IPS DF 4.7 (cell line): ENCODE results near the gene ANO6.
"Not testable (repeated sequence)": the region's sequence is repeated elsewhere in the genome, so short reads cannot be mapped to it uniquely, and the experiment has no call there.

Experiments used
- DNase-seq: peaks from one replicate; pipeline ENCODE4 v3.0.0-alpha.2; 2013; ENCODE audit warnings: low spot score; ENCODE audit errors: extremely low read depth

The ANO6 gene

DNA sequence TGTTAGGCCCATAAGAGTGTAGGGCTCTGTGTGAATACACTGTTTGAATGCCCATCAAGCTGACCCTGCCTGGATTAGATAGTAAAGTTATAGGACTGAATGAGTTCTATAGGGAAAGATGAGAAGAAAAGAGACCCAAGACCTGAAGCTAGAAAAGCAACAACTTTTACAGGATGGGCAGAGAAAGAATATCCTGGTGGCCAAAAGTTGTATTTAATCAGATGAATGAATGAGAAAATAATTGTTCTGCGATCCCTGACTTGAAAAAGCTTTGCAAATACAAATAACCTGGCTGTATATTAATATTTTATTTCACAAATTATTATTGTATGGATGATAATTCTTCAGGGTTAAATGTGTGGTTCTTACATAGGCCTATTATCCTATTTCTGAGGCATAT lies 2.8 kb upstream of the ANO6 start:
- DNase-seq: no peak

DNA sequence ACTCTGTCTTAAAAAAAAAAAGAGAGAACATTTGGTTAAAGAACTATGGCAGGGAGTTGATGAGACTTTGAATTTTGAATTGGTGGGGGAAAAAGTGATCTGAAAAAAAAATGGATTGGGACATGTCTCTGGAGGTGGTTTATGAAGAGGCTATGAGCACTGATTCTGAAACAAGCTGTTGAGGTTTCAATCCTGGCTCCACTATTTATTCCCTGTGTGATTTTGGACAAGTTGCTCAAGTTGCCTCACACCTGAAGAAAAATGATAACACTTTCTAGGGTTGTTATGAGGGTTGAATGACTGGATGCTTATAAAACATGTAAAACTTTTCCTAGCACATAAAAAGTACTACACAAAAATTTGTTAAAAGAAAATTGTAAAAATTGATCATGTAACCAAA lies 1.8 kb upstream of the ANO6 start:
- no peak for DNase-seq

DNA sequence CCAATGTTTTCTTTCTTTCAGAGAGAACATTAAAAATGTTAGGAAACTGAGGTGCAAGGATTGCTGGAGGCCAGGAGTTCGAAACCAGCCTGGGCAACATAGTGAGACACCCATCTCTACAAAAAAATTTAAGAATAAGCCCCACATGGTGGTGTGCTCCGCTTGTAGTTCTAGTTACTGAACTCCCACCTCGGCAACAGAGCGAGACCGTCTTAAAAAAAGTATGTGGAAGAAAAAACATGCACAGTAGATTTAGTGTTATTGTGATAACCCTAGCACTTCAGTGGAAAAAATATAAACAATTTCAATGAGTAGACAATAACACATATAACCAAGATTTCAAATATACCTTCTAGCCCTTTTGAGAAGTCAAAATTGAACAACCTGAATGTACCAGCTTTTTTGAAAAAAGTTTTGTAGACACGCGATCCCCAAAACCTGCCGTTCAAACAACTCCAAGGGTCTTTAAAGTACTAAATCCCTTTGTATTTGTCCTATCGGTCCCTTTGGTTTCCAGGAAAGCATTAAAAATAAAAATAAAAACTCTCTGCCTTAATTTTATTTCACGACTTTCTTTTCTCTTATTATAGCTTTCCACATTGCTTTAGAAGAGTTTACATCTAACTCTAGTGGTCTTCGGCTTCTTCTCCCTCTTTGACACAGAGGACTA lies 1.0 kb upstream of the ANO6 start:
- DNase-seq: no peak

DNA sequence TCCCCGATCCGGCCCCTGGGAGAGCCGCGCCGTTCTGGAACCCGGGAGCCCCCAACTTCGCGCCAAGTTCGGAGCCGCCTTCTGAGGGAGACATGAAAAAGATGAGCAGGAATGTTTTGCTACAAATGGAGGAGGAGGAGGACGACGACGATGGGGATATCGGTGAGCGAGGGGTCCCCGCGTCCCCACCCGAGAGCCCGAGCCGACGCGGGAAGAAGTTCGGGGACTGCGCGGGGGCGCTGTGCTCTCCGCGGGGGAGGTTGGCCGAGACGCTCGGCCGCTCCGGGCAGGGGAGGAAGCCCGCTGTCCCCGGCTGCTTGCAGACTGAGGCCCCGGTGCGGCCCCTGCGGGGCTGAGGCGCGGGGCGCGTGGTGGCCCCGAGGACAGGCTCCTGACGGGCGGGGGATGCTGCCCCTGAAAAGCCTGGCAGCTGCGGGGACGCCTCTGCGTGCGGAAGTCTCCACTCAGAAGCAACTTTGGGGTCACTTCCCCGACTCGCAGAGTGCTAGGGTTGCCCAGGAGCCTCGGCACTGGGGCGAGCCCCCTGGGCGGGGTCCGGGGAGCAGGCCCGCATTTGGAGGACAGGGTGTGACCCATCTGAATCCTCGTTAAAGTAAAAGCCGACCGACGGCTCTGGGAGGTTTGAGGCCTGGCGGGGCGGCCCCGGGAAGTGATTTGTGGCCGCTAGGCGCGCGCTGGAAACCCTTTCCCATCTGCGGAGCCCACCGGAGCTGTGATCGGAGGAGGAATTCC lies 511 bp downstream of the ANO6 start:
- no peak for DNase-seq

DNA sequence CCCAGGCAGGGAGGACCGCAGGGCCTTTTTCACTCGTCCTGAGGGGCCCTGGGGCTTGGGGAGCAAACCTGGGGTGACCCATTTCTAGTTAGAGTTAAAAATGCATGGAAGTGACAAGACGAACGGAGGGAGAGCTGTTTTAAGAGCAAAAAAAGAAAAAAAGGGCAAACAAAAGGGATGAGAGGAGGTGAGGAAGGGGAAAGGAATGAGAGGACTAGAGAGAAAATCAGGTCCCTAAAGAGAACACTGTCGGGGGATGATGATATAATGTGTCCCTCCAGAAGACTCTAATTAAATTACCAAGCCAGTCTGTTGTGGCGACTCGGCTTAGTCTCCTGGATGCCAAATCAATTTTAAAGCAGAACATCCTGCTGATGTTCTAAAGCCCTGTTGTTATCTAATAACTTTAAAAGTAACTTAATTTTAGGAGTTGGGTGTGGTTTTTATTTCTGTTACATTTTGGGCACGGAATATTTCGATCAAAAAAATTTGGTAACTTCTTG lies 1.1 kb downstream of the ANO6 start:
- DNase-seq: no peak

DNA sequence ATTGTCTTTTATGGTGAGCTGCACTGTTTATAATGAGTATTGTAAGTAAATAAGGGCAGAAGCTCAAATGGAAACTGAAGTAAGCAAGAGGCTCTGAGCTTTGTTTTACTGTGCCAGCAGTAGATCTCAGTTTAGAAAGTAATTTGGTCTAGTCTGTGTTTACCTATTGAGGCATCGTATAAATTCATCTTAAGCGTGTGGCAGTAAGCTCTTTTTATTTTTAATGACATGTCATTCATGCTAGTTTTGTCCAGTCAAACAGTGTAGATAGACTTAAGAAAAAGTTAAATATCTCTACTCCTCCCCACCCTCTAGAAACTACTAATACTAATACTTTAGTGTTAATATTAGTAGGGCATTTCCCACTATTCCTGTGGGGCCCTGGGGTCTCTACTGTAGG lies 2.0 kb downstream of the ANO6 start:
- no peak for DNase-seq

DNA sequence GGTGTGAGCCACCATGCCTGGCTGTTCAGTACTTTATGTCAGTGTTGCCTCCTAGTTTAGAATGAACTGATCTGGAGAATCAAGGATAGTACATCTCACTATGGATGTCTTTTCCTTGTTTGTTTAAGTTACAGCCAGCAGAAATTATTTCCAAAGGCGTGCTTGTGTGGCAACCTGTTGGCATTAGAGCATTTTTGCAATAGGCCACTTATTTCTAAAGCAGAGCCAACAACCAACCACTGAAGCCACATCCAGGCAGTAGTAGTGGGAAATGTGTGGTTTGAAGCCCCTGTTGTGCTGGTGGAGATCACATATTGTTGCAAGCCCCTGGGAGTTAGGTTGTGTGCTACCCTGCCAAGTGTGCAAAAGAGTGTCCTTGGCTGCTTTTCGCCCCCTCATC lies 3.7 kb downstream of the ANO6 start:
- DNase-seq: no peak

DNA sequence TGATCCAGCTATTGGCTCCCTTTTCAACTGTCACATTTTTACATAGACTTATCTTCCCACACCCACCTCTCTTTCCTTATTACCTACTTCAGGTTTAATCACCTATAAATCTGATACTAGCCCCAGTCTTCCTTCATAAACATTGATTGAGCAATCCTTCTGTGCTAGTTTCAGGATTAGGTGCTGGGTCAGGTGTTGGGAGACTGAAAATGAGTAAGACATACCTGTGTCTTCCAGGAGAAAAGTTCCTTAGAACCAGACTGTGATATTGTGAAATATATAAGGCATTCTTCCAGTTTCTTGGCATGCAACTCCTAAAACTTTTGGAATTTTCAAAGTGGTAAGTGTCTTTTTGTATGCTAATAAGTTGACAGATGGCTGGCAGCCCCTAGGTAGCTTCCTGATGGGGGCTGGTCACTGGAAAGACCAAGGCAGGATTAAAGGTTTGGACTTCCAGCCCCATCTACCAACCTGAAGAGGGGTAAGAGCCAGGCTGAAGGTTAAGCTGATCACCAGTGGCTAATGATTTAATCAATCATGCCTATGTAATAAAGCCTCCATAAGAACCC lies 4.6 kb downstream of the ANO6 start:
- no peak for DNase-seq

DNA sequence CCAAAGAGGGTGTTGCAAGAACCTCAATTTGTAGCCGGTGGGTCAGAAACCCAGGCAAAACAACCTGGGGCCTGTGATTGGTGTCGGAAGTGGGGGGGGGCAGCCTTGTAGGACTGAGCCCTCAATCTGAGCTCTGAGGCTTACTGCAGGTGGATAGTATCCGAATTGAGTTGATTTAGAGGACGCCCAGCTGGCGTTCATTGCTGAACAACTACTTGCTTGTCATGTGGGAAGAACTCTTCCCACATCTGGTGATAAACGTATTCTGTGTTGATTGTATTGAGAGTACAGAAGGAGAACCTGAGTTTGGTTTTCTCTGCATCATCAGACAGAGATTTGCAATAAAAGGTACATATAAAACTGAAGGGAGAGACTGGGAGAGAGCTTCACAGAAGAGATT lies 5.1 kb downstream of the ANO6 start:
- DNase-seq: no peak

DNA sequence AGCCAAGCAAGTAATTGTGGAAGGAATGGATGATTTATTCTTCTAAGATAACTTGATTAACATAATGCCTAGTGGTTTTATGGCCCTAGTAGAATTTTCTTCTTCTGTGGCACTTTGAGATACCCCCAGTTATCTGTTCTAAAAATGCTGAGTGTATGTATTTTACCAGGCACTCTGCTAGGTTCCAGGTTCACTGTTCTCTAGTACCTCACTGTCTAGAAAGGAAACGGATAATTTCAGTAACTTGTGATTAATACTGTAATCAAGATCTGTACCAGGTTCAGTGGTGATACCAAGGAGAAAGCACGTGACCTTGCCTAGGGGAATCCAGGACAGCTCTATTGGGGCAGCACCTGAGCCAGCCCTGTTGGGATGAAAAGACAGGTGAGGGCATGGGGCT lies 8.0 kb downstream of the ANO6 start:
- no peak for DNase-seq

DNA sequence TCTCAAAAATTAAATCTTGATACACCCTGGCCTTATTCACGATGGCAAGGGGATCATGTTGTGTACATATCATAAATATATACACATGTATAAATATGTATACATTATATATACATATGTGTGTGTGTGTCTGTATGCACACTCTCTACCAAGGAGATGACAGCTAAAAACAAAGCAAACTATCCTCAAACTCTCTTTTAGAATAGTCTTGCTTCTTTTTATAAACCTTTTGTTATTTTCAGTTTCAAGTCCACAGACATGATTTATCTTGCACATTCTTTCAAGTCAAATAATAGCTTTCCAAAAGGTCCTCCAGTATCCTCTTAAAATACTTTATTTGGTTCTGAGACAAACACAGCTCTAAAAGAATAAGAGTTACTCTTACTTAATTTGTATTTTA lies 8.4 kb downstream of the ANO6 start:
- no peak for DNase-seq

DNA sequence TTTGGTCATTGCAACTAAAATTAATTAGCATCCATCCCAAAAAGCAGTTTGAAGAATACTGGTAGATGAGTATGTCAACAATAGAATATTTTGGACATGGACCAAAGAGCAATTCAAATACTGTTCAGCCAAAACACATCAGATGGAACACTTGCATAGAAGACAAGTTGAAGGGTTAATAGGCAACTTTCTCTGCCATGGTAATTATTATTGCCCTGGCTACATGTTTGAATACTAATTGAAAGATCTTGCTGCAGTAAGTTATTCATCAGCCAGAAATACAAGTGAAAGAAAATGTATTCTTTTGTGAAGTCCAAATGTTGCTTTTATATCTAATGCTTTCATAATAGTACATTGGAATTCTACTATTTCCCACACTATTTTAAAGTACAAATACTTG lies 10.1 kb downstream of the ANO6 start:
- no peak for DNase-seq

DNA sequence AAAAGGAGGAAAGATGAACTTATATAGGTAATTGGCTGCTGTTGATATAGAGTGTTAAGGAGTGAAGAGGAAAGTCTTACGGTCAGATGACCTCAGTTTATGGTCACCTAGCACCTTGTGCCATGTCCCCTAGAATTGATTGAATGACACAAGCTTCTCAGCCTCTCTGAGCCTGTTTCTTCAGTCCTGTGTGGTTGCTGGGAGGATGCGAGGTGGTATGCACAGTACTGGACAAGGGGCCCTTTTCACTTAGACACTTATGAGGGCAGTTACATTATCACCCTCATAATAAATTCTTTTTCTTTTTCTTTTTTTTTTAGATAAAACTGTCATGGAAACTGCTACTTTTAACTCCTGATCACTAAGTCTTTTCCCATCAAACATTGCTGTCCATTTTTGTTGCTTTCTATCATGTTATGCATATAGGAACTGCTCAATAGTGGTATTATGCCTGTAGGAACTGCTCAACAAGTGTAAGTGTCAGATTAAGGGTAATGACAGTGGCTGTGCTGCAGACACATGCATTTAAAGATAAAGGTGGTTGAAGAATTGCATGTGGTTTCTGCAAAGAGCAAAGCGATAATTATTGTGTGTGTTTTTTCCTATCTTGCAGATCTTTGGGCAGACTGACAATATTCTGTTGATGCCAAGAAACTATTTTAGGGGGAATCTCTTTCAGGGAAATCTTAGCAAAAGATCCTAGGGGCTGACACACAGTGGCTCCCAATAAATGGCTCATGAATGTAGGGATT lies 11.6 kb downstream of the ANO6 start:
- no peak for DNase-seq

DNA sequence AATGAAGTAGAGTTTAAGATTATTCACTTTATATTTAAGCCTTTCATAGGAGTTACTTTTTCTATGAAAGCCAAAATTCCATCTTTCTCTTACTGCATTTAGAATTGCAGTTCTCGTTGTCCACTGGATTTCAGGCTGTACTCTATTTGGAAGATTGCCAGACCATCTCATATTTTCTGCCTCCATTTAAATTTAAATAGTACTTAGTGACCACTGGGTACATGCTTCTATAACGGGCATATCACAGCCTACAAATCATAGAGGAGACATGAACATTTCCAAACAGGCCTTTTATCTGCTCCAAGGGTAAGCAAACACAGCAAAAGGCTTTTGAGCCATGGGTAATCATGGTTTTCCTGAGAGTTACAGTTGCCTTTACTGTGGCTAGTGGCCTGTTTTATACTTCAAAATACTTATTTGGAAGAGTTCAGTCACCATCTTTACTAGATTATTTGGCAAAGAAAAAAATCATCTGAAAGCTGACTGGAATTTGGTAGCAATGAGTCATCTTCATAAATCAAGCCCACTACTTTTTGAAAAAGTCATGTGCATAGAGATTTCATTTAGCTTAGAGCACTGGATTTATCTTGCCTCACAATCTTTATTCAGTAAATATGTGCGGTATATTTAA lies 15.7 kb downstream of the ANO6 start:
- DNase-seq: no peak

DNA sequence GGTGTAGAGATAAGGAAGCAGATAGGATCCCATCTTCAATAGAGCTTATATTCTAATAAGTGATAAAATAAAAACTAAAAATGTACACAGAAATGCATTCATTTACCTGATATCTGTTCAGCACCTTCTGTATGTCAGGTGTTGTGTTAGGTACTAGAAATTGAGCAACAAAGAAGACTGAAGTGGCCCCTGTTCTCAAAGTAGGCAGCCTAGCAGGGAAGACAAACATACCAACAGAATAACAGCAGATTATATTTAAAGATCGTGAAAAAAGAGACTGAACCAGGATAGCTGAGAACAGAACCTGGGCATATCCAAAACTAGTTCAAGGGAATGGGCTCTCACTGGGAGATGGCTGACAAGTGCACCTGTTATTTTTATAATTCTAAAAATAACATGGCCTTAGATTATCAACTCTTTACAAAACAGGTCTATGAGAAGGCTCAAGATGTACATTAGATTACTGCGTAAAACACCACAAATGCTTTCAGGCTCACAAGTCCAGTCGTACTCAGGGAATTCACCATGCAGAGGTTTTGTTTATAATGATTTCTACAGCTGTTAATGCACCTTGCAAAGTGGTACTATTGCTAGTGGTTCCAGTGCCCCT lies 16.4 kb downstream of the ANO6 start:
- no peak for DNase-seq

DNA sequence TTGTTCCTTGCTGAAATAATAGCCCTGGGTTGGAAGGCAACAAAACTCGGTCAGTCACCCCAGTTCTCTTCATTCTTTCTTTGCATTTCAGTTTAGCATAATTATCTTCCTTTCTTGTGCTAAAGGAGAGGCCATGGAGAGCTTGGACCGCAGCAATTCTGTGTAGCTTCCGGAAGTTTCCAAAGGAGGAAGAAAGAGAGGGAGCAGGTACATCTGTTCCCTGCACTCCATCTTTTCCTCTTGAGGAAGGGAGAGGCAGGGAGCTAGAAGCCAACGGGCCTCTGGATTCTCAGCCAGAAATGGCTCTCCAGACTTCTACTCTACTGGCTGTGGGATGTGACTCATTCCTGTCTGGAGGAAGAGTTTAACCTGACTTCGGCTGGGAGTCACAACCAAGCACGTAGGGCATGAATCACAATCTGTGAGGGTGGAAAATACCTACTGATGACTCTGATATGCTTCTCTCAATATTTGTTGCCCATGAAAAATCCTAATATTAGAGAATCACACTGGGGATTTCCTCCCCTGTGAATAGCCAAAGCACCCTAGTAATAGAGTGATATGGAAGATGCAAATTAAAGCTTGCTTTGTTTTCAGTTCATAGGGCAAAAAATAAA lies 17.0 kb downstream of the ANO6 start:
- DNase-seq: peak; percentile 69

DNA sequence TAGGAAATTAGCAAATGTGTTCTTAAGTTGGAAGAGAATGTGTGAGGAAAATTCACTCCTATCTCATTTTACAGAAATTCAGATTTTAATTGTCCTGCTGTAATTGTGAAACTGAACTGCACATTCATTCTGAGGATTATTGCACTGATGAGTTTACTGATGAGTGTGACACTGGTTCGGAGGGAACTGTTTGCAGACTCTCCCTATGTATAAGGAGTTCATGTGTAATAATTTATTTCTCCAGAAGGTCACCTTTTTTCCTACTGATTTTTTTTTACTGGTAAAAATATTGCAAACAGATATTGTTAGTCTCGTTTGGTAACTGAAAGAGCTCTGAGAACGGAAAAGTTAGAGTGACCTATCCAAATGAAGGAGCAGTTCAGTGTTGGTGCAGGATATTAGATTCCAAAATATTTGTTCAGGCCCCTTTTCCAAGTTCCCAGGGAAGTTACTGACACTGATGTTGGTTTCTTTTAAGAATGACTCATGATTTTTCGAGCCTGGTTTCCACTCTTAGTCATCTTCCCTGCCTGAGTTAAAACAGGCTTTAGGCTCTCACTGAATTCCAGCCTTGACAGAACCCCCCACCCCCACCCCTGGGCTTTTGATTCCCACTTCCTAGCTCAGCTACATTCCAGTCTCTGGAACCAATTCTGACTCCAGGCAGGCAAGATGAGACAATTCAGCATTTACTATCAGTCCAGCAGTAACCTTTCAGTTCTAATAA lies 18.4 kb downstream of the ANO6 start:
- peak; percentile 68 for DNase-seq

DNA sequence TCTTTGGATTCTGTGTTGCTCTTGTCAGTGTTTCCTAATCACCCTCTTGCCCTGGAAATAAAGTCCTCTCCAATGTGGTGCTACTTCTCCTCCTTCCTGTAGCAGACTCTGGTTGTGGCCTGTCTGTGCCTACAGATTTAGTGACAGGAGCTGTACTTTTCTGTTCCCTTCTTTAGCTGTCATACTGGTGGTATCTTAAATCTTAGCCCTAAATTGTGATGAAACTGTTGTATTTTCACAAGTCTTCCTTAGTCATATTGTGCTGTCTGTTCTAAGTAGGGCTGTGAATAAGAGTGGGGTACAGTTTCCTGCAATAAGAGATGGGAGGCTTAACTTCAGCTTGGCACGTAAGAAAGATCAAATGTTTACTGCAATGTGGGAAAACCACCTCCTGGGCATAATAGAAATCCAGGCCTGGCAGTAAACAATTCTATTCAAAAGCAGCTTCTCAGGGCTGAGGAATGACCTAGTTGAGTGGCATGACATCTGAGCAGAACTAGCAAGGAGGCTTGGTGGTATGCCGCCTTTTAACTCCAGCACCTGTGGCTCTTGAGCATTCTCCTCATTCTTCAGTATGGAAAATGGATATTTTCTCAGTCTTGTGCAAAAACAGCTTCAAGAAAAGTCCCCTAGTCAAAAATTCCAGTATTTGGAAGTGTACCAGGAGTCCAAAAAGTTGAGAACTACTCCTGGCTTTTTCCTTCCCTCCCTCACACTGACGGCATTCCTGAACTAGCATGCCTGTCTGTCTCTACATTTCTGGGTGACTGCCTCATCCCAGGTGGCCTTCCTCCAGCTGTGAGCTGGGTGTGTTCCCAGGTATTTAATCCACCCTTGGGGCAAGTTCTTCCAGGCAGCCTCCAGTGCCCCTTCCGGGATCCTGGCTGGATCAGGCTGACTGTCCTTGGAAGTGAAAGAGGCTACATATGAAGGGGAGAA lies 19.5 kb downstream of the ANO6 start:
- no peak for DNase-seq

DNA sequence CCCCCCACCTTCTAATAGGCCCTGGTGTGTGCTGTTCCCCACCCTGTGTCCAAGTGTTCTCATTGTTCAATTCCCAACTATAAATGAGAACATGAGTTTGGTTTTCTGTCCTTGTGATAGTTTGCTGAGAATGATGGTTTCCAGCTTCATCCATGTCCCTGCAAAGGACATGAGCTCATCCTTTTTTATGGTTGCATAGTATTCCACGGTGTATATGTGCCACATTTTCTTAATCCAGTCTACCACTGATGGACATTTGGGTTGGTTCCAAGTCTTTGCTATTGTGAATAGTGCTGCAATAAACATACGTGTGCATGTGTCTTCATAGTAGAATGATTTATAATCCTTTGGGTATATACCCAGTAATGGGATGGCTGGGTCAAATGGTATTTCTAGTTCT lies 20.5 kb downstream of the ANO6 start:
- not testable (repeated sequence) for DNase-seq
